Bronchial epithelial cell (primary cell): ENCODE results near the gene TDRD6. TPM values are rescaled to one million over a fixed set of nuclear protein-coding genes. Genes with fewer than 3 reads are reported as not detected.
A peak's percentile ranks its signal among the peaks of the same experiment; 100 is the strongest.
"Not testable (repeated sequence)": the region's sequence is repeated elsewhere in the genome, so short reads cannot be mapped to it uniquely, and the experiment has no call there.

Experiments used
- DNase-seq: peaks from one replicate; pipeline ENCODE4 v3.0.0-alpha.2; 2010; ENCODE audit warnings: low read depth
- FAIRE-seq: peaks from 2 replicates; lab custom pipeline; 2011; peaks lifted over from hg19 to GRCh38; lab: Jason Lieb, UNC
- H3K27me3 ChIP-seq: 2 replicates; pipeline ENCODE4 v1.5.1; 2011; ENCODE audit warnings: low read length; ENCODE audit not compliant: control insufficient read depth, insufficient read depth
- H3K36me3 ChIP-seq: 2 replicates; pipeline ENCODE4 v1.5.1; 2011; ENCODE audit warnings: low read length; ENCODE audit not compliant: control insufficient read depth, insufficient read depth
- H3K4me3 ChIP-seq: 2 replicates; pipeline ENCODE4 v1.5.1; 2011; ENCODE audit warnings: mild to moderate bottlenecking, low read depth, low read length, control low read depth
- total RNA-seq: library from RNA; depleted of rRNA; stranded (reverse); fragments of >200 nt; gene quantifications from 2 replicates; pipeline ENCODE4 v1.2.1, GENCODE V29; 2014
- TF ChIP-seq, protein P1 (sequence below): IDR thresholded peaks from 2 replicates; pipeline ENCODE4 v1.5.1; 2011; ENCODE audit warnings: mild to moderate bottlenecking, moderate library complexity, low read length, control low read depth, inconsistent platforms; ENCODE audit not compliant: insufficient read depth, severe bottlenecking

The TDRD6 gene
- total RNA-seq, 1 donor from 2014 or later: 0.26 TPM

DNA sequence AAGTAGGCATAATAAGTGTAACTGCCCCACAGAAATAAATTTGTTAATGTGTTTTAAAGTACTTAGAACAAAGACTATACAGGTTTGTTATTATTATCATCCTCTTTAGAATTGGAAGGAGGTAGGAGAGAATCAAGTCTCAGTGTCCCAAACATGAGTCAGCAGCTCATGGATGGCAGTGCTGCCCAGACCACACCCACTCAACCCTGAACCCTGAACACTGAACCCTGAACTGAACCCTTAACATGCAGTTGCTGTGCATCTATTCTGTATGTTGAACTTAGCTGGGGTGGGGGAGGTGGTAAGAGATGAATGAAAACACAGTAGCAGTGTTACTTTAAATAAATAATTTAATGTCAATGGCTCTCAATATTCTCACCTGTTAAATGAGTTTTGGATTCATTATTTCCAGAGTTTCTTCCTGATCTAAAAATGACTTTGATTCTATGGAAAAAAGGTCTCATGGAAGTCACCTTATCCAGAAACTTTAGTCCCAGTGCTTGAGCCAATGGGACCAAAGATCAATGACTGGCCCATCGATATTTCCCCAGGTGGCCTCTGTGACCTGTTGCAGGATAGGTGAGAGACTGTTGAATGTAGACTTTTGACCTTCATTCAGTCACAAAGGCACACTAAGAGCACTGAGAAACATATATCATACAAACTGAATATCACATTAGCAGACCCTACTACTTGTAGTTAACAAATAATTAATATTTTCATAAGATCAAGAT lies 55.9 kb downstream of the TDRD6 start:
- H3K4me3 ChIP-seq: no peak overlapping the region
- H3K27me3 ChIP-seq: no peaks in the 10 kb centered on the region
- TF ChIP-seq, protein P1, sequence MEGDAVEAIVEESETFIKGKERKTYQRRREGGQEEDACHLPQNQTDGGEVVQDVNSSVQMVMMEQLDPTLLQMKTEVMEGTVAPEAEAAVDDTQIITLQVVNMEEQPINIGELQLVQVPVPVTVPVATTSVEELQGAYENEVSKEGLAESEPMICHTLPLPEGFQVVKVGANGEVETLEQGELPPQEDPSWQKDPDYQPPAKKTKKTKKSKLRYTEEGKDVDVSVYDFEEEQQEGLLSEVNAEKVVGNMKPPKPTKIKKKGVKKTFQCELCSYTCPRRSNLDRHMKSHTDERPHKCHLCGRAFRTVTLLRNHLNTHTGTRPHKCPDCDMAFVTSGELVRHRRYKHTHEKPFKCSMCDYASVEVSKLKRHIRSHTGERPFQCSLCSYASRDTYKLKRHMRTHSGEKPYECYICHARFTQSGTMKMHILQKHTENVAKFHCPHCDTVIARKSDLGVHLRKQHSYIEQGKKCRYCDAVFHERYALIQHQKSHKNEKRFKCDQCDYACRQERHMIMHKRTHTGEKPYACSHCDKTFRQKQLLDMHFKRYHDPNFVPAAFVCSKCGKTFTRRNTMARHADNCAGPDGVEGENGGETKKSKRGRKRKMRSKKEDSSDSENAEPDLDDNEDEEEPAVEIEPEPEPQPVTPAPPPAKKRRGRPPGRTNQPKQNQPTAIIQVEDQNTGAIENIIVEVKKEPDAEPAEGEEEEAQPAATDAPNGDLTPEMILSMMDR: no peak
- FAIRE-seq: no peak
- DNase-seq: no peak
- no peaks in the 10 kb centered on the region for H3K36me3 ChIP-seq

DNA sequence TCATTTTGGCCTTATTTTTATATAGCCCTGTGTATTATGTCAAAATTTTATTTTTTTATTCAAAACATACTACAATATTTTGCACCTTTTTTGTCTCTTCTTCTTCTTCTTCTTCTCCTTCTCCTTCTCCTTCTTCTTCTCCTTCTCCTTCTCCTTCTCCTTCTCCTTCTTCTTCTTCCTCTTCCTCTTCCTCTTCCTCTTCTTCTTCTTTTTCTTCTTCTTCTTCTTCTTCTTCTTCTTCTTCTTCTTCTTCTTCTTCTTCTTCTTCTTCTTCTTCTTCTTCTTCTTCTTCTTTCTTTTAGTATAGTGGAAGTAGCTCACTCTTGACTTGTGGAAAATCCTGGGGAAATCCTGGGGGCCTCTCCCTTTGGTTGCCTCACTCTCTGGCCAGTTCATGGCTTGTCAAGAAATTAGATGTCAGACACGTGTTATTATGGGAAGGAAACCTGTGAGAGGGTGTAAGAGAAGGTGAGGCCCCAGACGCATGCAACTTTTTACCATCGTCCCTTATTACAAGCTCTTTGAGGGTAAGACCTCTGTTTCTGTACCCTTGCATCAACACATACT lies 56.6 kb downstream of the TDRD6 start:
- DNase-seq, H3K27me3 ChIP-seq, H3K4me3 ChIP-seq, H3K36me3 ChIP-seq, FAIRE-seq: not testable (repeated sequence)

DNA sequence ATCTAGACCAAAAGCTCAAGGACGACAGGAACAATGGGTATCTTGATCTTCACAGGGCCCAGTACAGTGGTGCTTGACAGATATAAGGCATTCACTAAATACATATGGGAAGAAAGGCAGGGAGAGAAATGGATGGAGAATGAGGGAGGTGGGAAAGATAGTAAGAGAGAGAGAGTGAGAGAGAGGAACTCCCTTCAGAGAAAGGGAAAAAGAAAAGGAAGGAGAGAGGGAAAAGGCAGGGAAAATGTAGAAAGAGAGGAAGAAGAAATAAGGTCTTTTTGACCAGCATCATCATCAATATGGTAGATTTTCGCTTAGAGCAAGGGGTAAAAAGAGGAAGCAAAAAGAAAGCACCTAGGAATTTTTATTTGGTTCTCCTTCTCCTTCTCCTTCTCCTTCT lies 58.3 kb downstream of the TDRD6 start:
- Histone ChIP-seq H3K36me3 (no peaks in the 10 kb centered on the region), H3K27me3 (no peaks in the 10 kb centered on the region), H3K4me3 (no peak overlapping the region)
- TF ChIP-seq, protein P1: no peak
- no peak for DNase-seq
- FAIRE-seq: no peak

DNA sequence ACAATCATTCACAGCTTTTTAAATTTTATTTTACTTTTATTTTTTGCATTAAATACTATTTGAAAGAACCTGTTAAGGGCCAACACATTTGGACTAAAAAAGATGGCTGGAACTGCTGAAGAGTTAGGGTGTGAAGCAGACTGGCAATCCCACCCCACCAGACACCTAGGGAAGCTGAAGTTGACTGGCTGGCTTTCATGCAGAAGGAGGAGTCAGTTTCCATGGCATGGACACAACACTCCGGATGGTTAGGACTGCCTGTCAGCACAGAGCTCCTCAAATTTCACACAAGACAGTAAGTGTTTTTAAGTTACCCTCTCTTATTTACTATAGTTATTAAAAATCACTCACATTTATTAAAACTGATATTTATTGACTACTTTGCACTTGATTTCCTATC lies 59.0 kb downstream of the TDRD6 start, which contains the start of gene ANKRD66:
TSS of gene ANKRD66 (plus strand) at position 238 of the 400 bp plus-strand sequence. CDS start 5,016 bp downstream, outside the sequence.
- Histone ChIP-seq H3K4me3 (no peak within 1 kb of the TSS), H3K36me3 (no peaks in the 10 kb centered on the region), H3K27me3 (no peaks in the 10 kb centered on the region)
- DNase-seq (no peak), FAIRE-seq (no peak)
- TF ChIP-seq, protein P1: no peak

DNA sequence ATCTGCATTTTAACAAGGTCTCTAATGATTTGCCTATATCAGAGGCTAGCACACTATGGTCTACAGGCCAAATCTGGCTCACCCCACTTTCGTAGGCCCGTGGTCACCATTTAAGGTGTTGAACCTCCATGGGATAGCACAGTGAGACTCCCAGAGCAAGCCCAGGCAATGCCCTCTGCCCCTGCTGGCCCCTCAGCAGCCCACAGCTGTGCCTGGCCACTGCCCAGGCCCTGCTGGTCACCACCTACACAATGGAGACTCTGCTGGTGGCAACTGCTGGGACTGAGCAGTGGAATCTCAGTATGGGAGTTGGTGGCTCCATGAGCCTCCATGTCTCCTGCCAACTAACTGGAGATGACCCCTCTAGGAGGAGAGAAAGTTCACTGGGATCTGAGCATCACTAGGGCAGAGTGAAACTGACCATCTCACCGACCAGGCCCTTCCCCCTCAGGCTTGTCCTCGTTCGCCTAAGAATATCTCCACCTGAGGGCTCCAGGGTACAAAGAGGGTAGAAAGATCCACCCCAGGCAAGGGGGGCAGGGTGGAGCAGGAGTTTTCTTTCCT lies 61.3 kb downstream of the TDRD6 start:
- Histone ChIP-seq H3K27me3 (no peaks in the 10 kb centered on the region), H3K36me3 (no peaks in the 10 kb centered on the region), H3K4me3 (no peak overlapping the region)
- DNase-seq (no peak), FAIRE-seq (peak; percentile 70)
- TF ChIP-seq, protein P1: no peak

DNA sequence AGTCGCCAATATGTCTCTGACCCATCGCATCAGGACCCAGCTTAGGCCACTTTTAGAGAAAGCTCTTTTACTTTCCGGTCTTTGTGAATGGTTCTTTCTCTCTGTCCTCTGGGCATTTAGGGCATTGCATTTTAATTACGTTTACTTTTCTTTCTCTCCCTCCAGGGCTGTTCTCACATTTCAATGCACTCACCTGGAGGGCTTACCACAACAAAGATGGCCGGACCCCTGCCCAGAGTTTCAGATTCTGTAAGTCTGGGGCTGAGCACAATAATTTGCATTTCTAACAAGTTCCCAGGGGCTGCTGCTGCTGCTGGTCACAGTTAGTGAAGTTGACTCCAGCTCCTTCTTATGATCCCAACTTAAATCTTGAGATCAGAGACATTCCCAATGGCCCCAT lies 62.0 kb downstream of the TDRD6 start:
- no peak for FAIRE-seq
- Histone ChIP-seq H3K36me3 (no peaks in the 10 kb centered on the region), H3K27me3 (no peaks in the 10 kb centered on the region), H3K4me3 (no peak overlapping the region)
- TF ChIP-seq, protein P1: no peak
- DNase-seq: no peak
